GM12878 (cell line): ENCODE measurements around the gene FCGR2B. TPM values are rescaled to one million over a fixed set of nuclear protein-coding genes. Genes with fewer than 3 reads are reported as not detected.
"Not testable (repeated sequence)": the region's sequence is repeated elsewhere in the genome, so short reads cannot be mapped to it uniquely, and the experiment has no call there.

ENCODE experiments used
- ATAC-seq: fragments of 200-7000 bp; cut with Tn5 transposase; 3 replicates; pipeline ENCODE4 v1.9.1; 2020; ENCODE audit warnings: mild to moderate bottlenecking, moderate library complexity
- BruUV-seq: library from RNA; stranded (reverse); fragments of 400-500 nt; replicated peaks from 2 replicates; lab custom pipeline; 2021; lab: Mats Ljungman, UMichigan
- CTCF ChIA-PET: fragments of 300-600 bp; sonication (Branson Sonifier 250); formaldehyde crosslinking; extraction: SDS; loops from one replicate; lab custom pipeline; 2021; ENCODE audit warnings: inconsistent platforms; lab: Yijun Ruan, JAX
- POLR2A ChIA-PET: fragments of 350-600 bp; formaldehyde crosslinking; extraction: SDS; loops from one replicate; lab custom pipeline; 2021; ENCODE audit warnings: inconsistent platforms; lab: Charles Lee
- RAD21 ChIA-PET: fragments of 300-600 bp; sonication (Branson Sonifier 250); formaldehyde crosslinking; loops from one replicate; lab custom pipeline; 2023; ENCODE audit warnings: antibody characterized with exemption; ENCODE audit not compliant: unreplicated experiment; lab: Charles Lee
- SMC1A ChIA-PET: fragments of 300-600 bp; sonication (Branson Sonifier 250); formaldehyde crosslinking; loops from one replicate; lab custom pipeline; 2023; ENCODE audit not compliant: unreplicated experiment, uncharacterized antibody; lab: Charles Lee
- DNase-seq: peaks from one replicate; pipeline ENCODE4 v3.0.0-alpha.2; 2011; ENCODE audit warnings: low read depth, low spot score
- FAIRE-seq: peaks from 3 replicates; lab custom pipeline; 2011; peaks lifted over from hg19 to GRCh38; lab: Jason Lieb, UNC
- H2AFZ ChIP-seq: 2 replicates; pipeline ENCODE4 v1.6.0; 2011; ENCODE audit warnings: low read depth, low read length, control low read depth; ENCODE audit not compliant: control insufficient read depth
- H3K27ac ChIP-seq: 2 replicates; pipeline ENCODE4 v1.5.1; 2011; ENCODE audit warnings: control low read depth; ENCODE audit not compliant: control insufficient read depth, insufficient read depth
- H3K27me3 ChIP-seq, 2 experiments: replicated peaks in 1 of 2; 2 replicates each; pipeline versions ENCODE4 v1.6.0 to v1.6.1; 2011; ENCODE audit warnings: low read length in 1 of 2; ENCODE audit not compliant: control insufficient read depth in 2 of 2, insufficient read depth in 2 of 2
- H3K36me3 ChIP-seq, 2 experiments: 2 replicates each; pipeline ENCODE4 v1.5.1; 2011; ENCODE audit warnings: low read length in 1 of 2; ENCODE audit not compliant: control insufficient read depth in 2 of 2, insufficient read depth in 2 of 2
- H3K4me1 ChIP-seq: 2 replicates; pipeline ENCODE4 v1.6.1; 2011; ENCODE audit warnings: mild to moderate bottlenecking, low read length, moderate library complexity, mixed read lengths; ENCODE audit not compliant: control insufficient read depth, insufficient read depth
- H3K4me2 ChIP-seq: 2 replicates; pipeline ENCODE4 v1.6.0; 2011; ENCODE audit warnings: control low read depth; ENCODE audit not compliant: control insufficient read depth, insufficient read depth
- H3K4me3 ChIP-seq: fragments of 200-600 bp; sonication (generic); 2 replicates; pipeline ENCODE4 v1.5.1; 2016
- H3K79me2 ChIP-seq: 2 replicates; pipeline ENCODE4 v1.6.0; 2011; ENCODE audit warnings: low read length; ENCODE audit not compliant: control insufficient read depth, insufficient read depth
- H3K9ac ChIP-seq: 2 replicates; pipeline ENCODE4 v1.8.0; 2011; ENCODE audit warnings: low read length, control low read depth, mixed read lengths; ENCODE audit not compliant: control insufficient read depth, insufficient read depth
- H3K9me3 ChIP-seq: replicated peaks from 3 replicates; pipeline ENCODE4 v1.5.1; 2011; ENCODE audit warnings: mild to moderate bottlenecking, low read length; ENCODE audit not compliant: control insufficient read depth, insufficient read depth
- H4K20me1 ChIP-seq: 2 replicates; pipeline ENCODE4 v1.6.0; 2011; ENCODE audit not compliant: control insufficient read depth, insufficient read depth
- GABPA ChIP-seq: IDR thresholded peaks from 2 replicates; pipeline ENCODE4 v1.6.1; 2014; ENCODE audit warnings: antibody characterized with exemption, low read depth, mild to moderate bottlenecking, inconsistent platforms
- HSF1 ChIP-seq: fragments of 150-350 bp; IDR thresholded peaks from 2 replicates; pipeline ENCODE4 v1.6.1; 2014; ENCODE audit warnings: mild to moderate bottlenecking, low read depth, low read length
- MEF2A ChIP-seq: IDR thresholded peaks from 2 replicates; pipeline ENCODE4 v1.6.1; 2011; ENCODE audit warnings: low read depth, mild to moderate bottlenecking, low read length, moderate library complexity; ENCODE audit not compliant: insufficient read depth
- NBN ChIP-seq: fragments of 450-650 bp; IDR thresholded peaks from 2 replicates; pipeline ENCODE4 v1.6.1; 2016
- RUNX3 ChIP-seq: IDR thresholded peaks from 2 replicates; pipeline ENCODE4 v1.6.1; 2012; ENCODE audit warnings: low read length, inconsistent platforms
- SMARCA5 ChIP-seq: fragments of 450-650 bp; IDR thresholded peaks from 2 replicates; pipeline ENCODE4 v1.6.1; 2017; ENCODE audit warnings: mild to moderate bottlenecking
- TBL1XR1 ChIP-seq: IDR thresholded peaks from 2 replicates; pipeline ENCODE4 v1.6.1; 2012; ENCODE audit warnings: low read depth, low read length, improper control_type of control experiment
- YY1 ChIP-seq: IDR thresholded peaks from 2 replicates; pipeline ENCODE4 v1.6.1; 2011; ENCODE audit warnings: low read depth, mild to moderate bottlenecking, low read length
- WGBS: methylation state at CpG from one replicate; pipeline ENCODE4 v1.1.6; 2016; ENCODE audit warnings: low lambda C conversion rate; ENCODE audit not compliant: insufficient replicate concordance, insufficient coverage; ENCODE audit errors: missing lambda C conversion rate; 5-methylcytosine and 5-hydroxymethylcytosine counted together
- in situ Hi-C: fragments of 300-500 bp; cut with MboI; formaldehyde crosslinking; loops from 9 replicates; pipeline ENCODE4 v1.14.3; 2018; ENCODE audit warnings: mixed read lengths
- intact Hi-C: fragments of 100-400 bp; cut with micrococcal nuclease; formaldehyde crosslinking; loops from one replicate; pipeline ENCODE4 v1.14.2; 2022; ENCODE audit not compliant: unreplicated experiment
- polyA plus RNA-seq, 11 experiments: library from polyadenylated mRNA; depleted of rRNA in 4 of 11; unstranded in 6 of 11; stranded (reverse) in 5 of 11; fragments of >200 nt; fragmentation: Nextera tagmentation in 4 of 11; fragmentation: Illumina TruSeq in 1 of 11; extraction: Ambion mirVana in 4 of 11; extraction: Trizol in 1 of 11; gene quantifications; 1 replicate in 1 of 11; 2 replicates in 10 of 11; pipeline versions ENCODE4 v1.2.1 to v1.2.3, GENCODE V29; 2011 to 2016; ENCODE audit warnings: inconsistent platforms in 2 of 11, missing spikeins in 2 of 11, low read depth in 1 of 11
- total RNA-seq, 4 experiments: library from RNA; depleted of rRNA in 3 of 4; stranded (reverse); fragments of >200 nt in 3 of 4; fragmentation: Illumina TruSeq in 1 of 4; extraction: Trizol in 1 of 4; gene quantifications; 2 replicates each; pipeline versions ENCODE4 v1.2.1 to v1.2.3, GENCODE V29; 2013 to 2021
- TF ChIP-seq, protein P1 (sequence below): IDR thresholded peaks from 2 replicates; pipeline ENCODE4 v1.6.1; 2012; ENCODE audit warnings: low read length, inconsistent platforms

The FCGR2B gene
- total and polyA plus RNA-seq, 10 of the 15 experiments (the other 5 are each of a cell fraction or from before 2014, with no cell fraction given): 76.6 to 216 (median 108) TPM

GRCh38 chr1:161620399-161620798, 42.5 kb upstream of the FCGR2B start:
- ChIA-PET RAD21 (interaction anchor here (3.4 kb wide), 1 partner anchor 118 kb away, joined by 20 read pairs; no protein-coding TSS in a partner anchor), CTCF (interaction anchor here (0.6 kb wide), 1 partner anchor 81 kb away, joined by 4 read pairs; no protein-coding TSS in a partner anchor)
- H3K36me3 ChIP-seq, H3K27me3 ChIP-seq, H3K27ac ChIP-seq, BruUV-seq, in situ Hi-C loops, H3K9me3 ChIP-seq, H2AFZ ChIP-seq, H3K79me2 ChIP-seq, ATAC-seq, SMC1A ChIA-PET, DNase-seq, H3K4me2 ChIP-seq, H4K20me1 ChIP-seq, POLR2A ChIA-PET, H3K9ac ChIP-seq: not testable (repeated sequence)
- Histone ChIP-seq H3K4me3 (0 out of 2 replicates have a peak overlapping the region, but pooled peaks have one; percentile 48), H3K4me1 (peaks cover 12% of the 10 kb centered on the region)
- intact Hi-C loops: loop anchor here (5.0 kb wide), 1 partner anchor 78 kb away; no protein-coding TSS in a partner anchor
- peak; percentile 59 for FAIRE-seq
- WGBS: 93% methylated on average over 7 of the region's 7 CpGs

DNA sequence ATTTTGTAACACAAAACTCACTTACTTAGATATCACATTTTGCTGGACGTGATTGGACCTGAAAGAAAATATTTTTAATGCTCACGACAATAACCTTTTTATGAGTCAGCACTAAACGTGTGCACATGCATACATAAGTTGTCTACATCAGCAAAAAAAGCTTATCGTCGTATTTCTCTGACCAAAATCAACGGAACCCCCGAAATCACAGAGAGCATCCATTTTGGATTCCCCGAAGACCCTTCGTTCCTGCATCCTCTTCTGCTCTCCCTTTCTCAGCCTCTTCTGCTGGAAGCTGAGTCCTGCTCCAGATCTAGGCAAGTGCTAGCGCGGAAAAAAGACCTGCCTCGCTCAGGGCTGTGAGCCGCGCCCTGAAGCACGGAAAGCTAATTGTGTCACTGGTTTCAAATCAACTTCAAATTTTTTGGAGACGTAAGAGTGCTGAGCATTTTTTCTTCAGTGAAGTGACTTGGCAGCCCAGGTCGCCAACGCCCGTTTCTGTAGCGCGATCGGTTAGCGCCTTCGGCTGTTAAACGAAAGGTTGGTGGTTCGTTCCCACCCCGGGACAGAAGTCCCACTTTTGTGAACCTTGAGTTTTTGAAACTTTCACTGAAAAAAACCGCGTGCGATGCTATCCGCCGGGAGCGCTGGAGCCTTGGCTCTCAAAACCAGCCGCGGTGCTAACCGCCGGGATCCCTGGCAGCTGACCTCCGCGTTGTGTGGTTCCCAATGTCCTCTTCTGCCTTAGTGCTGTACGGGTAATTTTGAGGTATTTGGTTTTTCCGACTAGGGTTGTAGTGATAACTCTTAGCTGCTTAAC, 41.6 kb upstream of the FCGR2B start:
- H3K4me2 ChIP-seq: peak overlapping the region; percentile 86
- intact Hi-C loops: loop anchor here (5.0 kb wide), 1 partner anchor 79 kb away; no protein-coding TSS in a partner anchor
- in situ Hi-C loops, H3K79me2 ChIP-seq, FAIRE-seq, H4K20me1 ChIP-seq, H3K36me3 ChIP-seq, H3K27me3 ChIP-seq, BruUV-seq, H3K9me3 ChIP-seq: not testable (repeated sequence)
- H3K4me1 ChIP-seq: peaks cover 12% of the 10 kb centered on the region
- H2AFZ ChIP-seq: peak overlapping the region; percentile 17
- under 1% methylated on average over 41 of the region's 41 CpGs for WGBS
- ChIA-PET POLR2A (interaction anchor here (0.8 kb wide), 1 partner anchor 117 kb away, joined by 4 read pairs; no protein-coding TSS in a partner anchor), CTCF (interaction anchor here (0.6 to 0.8 kb wide), 3 partner anchors 82 to 153 kb away, joined by 3 to 4 read pairs (median 3); no protein-coding TSS in a partner anchor), RAD21 (interaction anchor here (1.0 to 3.4 kb wide), 3 partner anchors 117 to 416 kb away, joined by 3 to 20 read pairs (median 5); no protein-coding TSS in a partner anchor), SMC1A (interaction anchor here (0.7 to 1.8 kb wide), 3 partner anchors 118 to 202 kb away, joined by 3 to 6 read pairs (median 4); no protein-coding TSS in a partner anchor)
- DNase-seq (peak; percentile 74), ATAC-seq (peak; percentile 77)
- H3K9ac ChIP-seq: peak overlapping the region; percentile 35
- H3K4me3 ChIP-seq: peak overlapping the region; percentile 48
- peak overlapping the region; percentile 73 for H3K27ac ChIP-seq
- peak; percentile 61; the same call in 1 of the 2 replicates for TF ChIP-seq NBN
- TF ChIP-seq, protein P1, sequence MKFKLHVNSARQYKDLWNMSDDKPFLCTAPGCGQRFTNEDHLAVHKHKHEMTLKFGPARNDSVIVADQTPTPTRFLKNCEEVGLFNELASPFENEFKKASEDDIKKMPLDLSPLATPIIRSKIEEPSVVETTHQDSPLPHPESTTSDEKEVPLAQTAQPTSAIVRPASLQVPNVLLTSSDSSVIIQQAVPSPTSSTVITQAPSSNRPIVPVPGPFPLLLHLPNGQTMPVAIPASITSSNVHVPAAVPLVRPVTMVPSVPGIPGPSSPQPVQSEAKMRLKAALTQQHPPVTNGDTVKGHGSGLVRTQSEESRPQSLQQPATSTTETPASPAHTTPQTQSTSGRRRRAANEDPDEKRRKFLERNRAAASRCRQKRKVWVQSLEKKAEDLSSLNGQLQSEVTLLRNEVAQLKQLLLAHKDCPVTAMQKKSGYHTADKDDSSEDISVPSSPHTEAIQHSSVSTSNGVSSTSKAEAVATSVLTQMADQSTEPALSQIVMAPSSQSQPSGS: peak; percentile 52; the same call in 1 of the 2 replicates
- TF ChIP-seq MEF2A: peak; percentile 66; the same call in 1 of the 2 replicates
- peak; percentile 63 for TF ChIP-seq RUNX3
- TF ChIP-seq HSF1: peak; percentile 48; the same call in 1 of the 2 replicates
- TF ChIP-seq SMARCA5: peak; percentile 81; the same call in 1 of the 2 replicates
- TF ChIP-seq YY1: peak; percentile 65
- TF ChIP-seq GABPA: peak; percentile 52; the same call in 1 of the 2 replicates
- TF ChIP-seq TBL1XR1: peak; percentile 75; the same call in 1 of the 2 replicates
